NCI-H510A treated with DMSO at 0.1 percent for 48 hours (cell line): ENCODE data around the gene VEZF1.

ENCODE experiments used
- DNase-seq: peaks from one replicate; lab custom pipeline; 2025; lab: John Stamatoyannopoulos, UW

The VEZF1 gene

DNA sequence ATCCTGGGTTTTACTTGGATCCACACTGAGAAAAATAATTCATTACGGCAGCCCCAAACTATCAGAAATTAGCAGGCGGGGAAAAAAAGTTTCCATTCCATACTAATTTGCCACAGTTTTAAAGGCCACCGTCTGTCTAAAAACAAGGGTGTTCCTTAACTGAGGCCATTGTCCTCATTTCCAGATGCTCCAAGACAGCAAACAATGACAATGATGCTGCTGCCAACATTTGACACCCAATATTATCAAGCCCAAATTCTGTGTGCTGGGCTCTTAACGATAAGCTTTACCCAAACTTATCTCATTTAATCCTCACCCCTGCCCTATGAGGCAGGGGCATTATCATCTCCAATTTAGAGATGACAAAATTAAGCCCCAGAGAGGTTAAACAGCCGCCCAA is 59.1 kb downstream of the VEZF1 start:
- DNase-seq: no peak

DNA sequence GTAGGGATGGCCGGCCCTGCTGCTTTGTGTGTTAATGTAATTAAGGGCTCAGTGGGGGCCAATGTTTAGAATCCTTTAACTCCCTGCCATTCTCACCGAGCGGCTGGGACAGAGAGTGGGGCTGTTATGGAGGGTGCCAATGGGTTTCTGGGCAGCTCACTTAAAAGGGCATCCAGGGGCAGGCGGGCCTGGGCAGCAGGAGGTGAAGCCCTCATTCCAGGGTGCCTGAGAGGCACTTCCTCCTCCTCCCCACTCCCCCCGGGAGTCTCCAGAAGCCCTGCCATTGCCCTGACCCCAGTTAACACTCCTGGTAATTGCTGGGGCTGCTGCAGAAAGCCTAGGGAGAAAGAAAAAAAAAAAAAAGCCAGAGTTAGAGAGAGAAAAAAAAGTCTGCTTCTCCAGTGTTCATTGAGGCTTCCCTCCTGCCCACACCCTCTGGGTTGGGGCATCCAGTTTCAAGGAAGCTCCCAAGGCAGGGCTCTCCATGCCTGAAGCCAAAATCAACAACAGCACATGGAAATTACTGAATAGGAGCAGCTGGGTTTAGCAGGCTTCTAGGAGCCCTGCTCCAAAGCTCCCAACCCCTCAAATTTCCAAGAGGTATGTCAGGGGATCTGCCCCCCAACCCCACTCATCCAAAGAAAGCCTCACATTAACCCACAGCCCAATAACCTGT is 60.9 kb downstream of the VEZF1 start:
- peak; percentile 75 for DNase-seq

DNA sequence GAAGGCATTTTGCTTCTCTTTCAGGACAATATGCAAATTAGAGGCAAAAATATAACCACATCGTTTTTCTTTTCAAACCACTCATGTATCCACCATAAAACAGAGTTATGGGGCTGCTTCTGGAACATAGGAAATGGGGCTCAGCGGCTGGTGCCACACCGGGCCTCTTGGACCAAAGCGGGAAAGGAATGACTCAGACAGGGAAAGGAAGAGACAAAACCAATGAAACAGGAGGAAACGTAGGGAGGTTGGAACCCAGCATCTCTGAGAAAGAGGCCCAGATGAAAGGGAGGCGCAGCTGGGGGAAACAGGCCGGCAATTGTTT is 61.4 kb downstream of the VEZF1 start:
- no peak for DNase-seq

DNA sequence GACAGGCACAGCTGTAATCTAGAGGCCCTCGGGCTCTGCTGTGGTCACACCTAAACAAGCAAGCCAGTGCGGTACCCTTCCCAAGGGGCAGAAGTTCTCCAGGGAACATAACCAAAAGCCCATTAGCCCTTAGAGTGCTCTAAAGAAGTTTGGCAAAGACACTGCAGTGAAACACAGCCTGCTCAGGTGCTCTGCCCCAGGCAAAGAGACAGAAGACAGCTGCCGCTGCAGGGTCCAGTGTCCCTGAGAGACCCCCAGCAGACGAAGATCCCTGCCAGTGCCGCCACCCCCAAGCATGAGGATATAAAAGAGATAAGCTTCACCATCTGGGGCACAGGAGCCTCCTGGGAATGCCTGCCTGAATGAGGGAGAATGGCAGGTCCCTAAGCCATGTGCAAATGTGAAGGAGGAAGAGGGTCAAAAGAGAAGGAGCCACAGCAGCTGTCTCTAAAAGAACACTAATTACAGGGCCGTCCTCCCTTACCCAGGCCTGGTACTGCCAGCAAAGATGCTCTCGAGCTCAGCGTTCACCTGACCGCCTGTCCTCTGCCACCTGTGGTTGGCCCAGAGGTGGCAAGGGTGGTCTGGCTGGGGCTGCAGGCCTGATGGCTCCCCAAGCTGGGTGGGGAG is 62.6 kb downstream of the VEZF1 start:
- peak; percentile 21 for DNase-seq

DNA sequence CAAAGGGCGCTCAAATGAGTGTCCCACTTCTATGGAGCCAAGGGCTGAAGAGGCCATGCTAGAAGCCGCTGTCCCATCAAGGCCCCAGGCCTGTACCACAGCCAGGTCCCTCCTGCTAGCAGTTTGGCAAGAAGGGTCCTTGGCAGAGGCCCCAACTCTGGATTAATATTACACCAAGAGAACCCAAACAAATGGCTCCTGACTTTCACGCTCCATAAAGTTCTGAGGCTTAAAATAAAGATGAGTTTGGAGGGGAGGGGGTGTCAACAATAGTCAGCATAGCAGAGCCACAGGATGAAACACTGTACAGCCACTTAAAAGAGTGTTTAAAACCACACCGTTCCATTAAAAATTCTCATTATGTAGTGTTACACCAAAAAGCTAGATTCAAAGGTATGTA is 63.4 kb downstream of the VEZF1 start:
- peak; percentile 20 for DNase-seq
